Uterus (tissue), 2 donors: ENCODE measurements around the gene BTF3.

Experiments
- CTCF ChIP-seq, 4 experiments: fragments of 200-600 bp in 2 of 4; fragments of 450-650 bp in 2 of 4; sonication (generic) in 2 of 4; IDR thresholded peaks; one replicate each; pipeline ENCODE4 v1.5.1; 2016 to 2019; ENCODE audit warnings: antibody characterized with exemption in 4 of 4, mild to moderate bottlenecking in 2 of 4, moderate library complexity in 1 of 4
- POLR2A ChIP-seq, 2 donors: fragments of 450-650 bp; IDR thresholded peaks; one replicate each; pipeline ENCODE4 v1.6.1; 2016; ENCODE audit warnings: antibody characterized with exemption in 2 of 2, mild to moderate bottlenecking in 1 of 2, moderate library complexity in 1 of 2

- TF ChIP-seq CTCF (IDR thresholded peaks at IDR 0.05) (no peak), POLR2A (IDR thresholded peaks at IDR 0.05) (no peak)
Observed at GRCh38 chr5:73499756-73500155, 1.5 kb downstream of the BTF3 start.
